K562 (cell line): ENCODE data around the gene DCUN1D3.

Source experiments
- JUND ChIP-seq, 2 experiments: IDR thresholded peaks; 2 replicates in 1 of 2; 3 replicates in 1 of 2; pipeline ENCODE4 v1.6.1; 2011; ENCODE audit warnings: borderline replicate concordance in 2 of 2, low read depth in 2 of 2, low read length in 2 of 2, improper control_type of control experiment in 1 of 2, missing biosample characterization in 1 of 2, missing genetic modification characterization in 1 of 2, missing genetic modification reagents in 1 of 2
- POLR2A ChIP-seq: fragments of 450-650 bp; conservative IDR thresholded peaks from 2 replicates; pipeline ENCODE4 v1.6.1; 2016

GRCh38 chr16:20829536-20829935, 70.6 kb downstream of the DCUN1D3 start:
- TF ChIP-seq JUND (IDR thresholded peaks at IDR 0.05; ENCODE audit: borderline replicate concordance, low read depth, low read length) (no peak), JUND (tag; IDR thresholded peaks at IDR 0.05; ENCODE audit: borderline replicate concordance, low read depth, low read length) (no peak), POLR2A (no peak)
